Activated B cell treated with CpG ODN at 0.5 μM for 24 hours (primary cell): ENCODE results near the gene FAT3. TPM values are rescaled to one million over a fixed set of nuclear protein-coding genes. Genes with fewer than 3 reads are reported as not detected.

Experiments used
- ATAC-seq: fragments of 200-7000 bp; cut with Tn5 transposase; one replicate; pipeline ENCODE4 v1.10.0; 2021; ENCODE audit warnings: low read depth, mild to moderate bottlenecking, moderate library complexity
- CTCF ChIA-PET: fragments of 350-600 bp; sonication (Branson Sonifier 250); formaldehyde crosslinking; loops from one replicate; lab custom pipeline; 2021; ENCODE audit warnings: antibody characterized with exemption; lab: Charles Lee
- POLR2A ChIA-PET: fragments of 350-600 bp; sonication (Branson Sonifier 250); formaldehyde crosslinking; loops from one replicate; lab custom pipeline; 2021; ENCODE audit warnings: antibody characterized with exemption; lab: Charles Lee
- DNase-seq: peaks from one replicate; pipeline ENCODE4 v3.0.0; 2022
- H3K27ac Mint-ChIP-seq: one replicate; pipeline ENCODE4 v1.8.0; 2020; ENCODE audit warnings: mixed read lengths
- H3K27me3 Mint-ChIP-seq: one replicate; pipeline ENCODE4 v1.8.0; 2021; ENCODE audit warnings: mixed read lengths
- H3K36me3 Mint-ChIP-seq: one replicate; pipeline ENCODE4 v1.8.0; 2021; ENCODE audit warnings: low read depth, mixed read lengths
- H3K4me1 Mint-ChIP-seq: one replicate; pipeline ENCODE4 v1.8.0; 2021; ENCODE audit warnings: mixed read lengths
- H3K4me3 Mint-ChIP-seq: one replicate; pipeline ENCODE4 v1.8.0; 2020; ENCODE audit warnings: mild to moderate bottlenecking, mixed read lengths
- H3K9me3 Mint-ChIP-seq: one replicate; pipeline ENCODE4 v1.8.0; 2020; ENCODE audit warnings: mixed read lengths
- CTCF ChIP-seq: fragments of 200-600 bp; IDR thresholded peaks from one replicate; pipeline ENCODE4 v1.8.0; 2022; ENCODE audit warnings: antibody characterized with exemption, mild to moderate bottlenecking
- intact Hi-C: fragments of 100-400 bp; cut with micrococcal nuclease; formaldehyde crosslinking; loops from one replicate; pipeline ENCODE4 v1.15.1; 2024
- total RNA-seq: library from RNA; stranded (reverse); gene quantifications from 2 replicates; pipeline ENCODE4 v1.2.3, GENCODE V29; 2022

FAT3 gene
- total RNA-seq: not detected in 2 replicates

- intact Hi-C loops: no loop called here
- no peak within 1 kb of the TSS for H3K4me3 Mint-ChIP-seq
- H3K27ac Mint-ChIP-seq: no peak within 1 kb of the TSS
- no peaks in the 10 kb centered on the region for H3K4me1 Mint-ChIP-seq
- H3K27me3 Mint-ChIP-seq: peaks cover 47% of the 10 kb centered on the region
- ATAC-seq: no peak
- no peak for TF ChIP-seq CTCF
- ChIA-PET POLR2A (no interaction called here), CTCF (no interaction called here)
- H3K36me3 Mint-ChIP-seq: no peaks in the 10 kb centered on the region
- H3K9me3 Mint-ChIP-seq: no peaks in the 10 kb centered on the region
- no peak for DNase-seq
These were observed at the start of gene FAT3 for GRCh38 chr11:92224407-92225124. Gene FAT3 (plus strand): TSS chr11:92224818. CDS start chr11:92352113, 127,295 bp downstream.

GRCh38 chr11:92179017-92179670, 45.5 kb upstream of the FAT3 start:
- DNase-seq (no peak), ATAC-seq (no peak)
- POLR2A ChIA-PET: no interaction called here
- TF ChIP-seq CTCF: no peak
- CTCF ChIA-PET: no interaction called here
- no peaks in the 10 kb centered on the region for H3K36me3 Mint-ChIP-seq
- H3K9me3 Mint-ChIP-seq: peaks cover 6% of the 10 kb centered on the region
- no peak overlapping the region for H3K27ac Mint-ChIP-seq
- no peaks in the 10 kb centered on the region for H3K4me1 Mint-ChIP-seq
- no peak overlapping the region for H3K4me3 Mint-ChIP-seq
- intact Hi-C loops: no loop called here
- H3K27me3 Mint-ChIP-seq: no peaks in the 10 kb centered on the region

GRCh38 chr11:92180226-92180625, 44.4 kb upstream of the FAT3 start:
- Mint-ChIP-seq H3K9me3 (peaks cover 6% of the 10 kb centered on the region), H3K36me3 (no peaks in the 10 kb centered on the region), H3K4me1 (no peaks in the 10 kb centered on the region), H3K27me3 (no peaks in the 10 kb centered on the region), H3K27ac (no peak overlapping the region), H3K4me3 (no peak overlapping the region)
- TF ChIP-seq CTCF: no peak
- intact Hi-C loops: no loop called here
- no peak for DNase-seq
- POLR2A ChIA-PET: no interaction called here
- no peak for ATAC-seq
- CTCF ChIA-PET: no interaction called here

GRCh38 chr11:92180664-92181251, 43.9 kb upstream of the FAT3 start:
- no peaks in the 10 kb centered on the region for H3K27me3 Mint-ChIP-seq
- DNase-seq: no peak
- no peaks in the 10 kb centered on the region for H3K4me1 Mint-ChIP-seq
- POLR2A ChIA-PET: no interaction called here
- no peak for ATAC-seq
- intact Hi-C loops: no loop called here
- no peak overlapping the region for H3K4me3 Mint-ChIP-seq
- H3K9me3 Mint-ChIP-seq: peaks cover 6% of the 10 kb centered on the region
- H3K27ac Mint-ChIP-seq: no peak overlapping the region
- no peaks in the 10 kb centered on the region for H3K36me3 Mint-ChIP-seq
- CTCF ChIA-PET: no interaction called here
- TF ChIP-seq CTCF: no peak

GRCh38 chr11:92190535-92191206, 33.9 kb upstream of the FAT3 start:
- no peak overlapping the region for H3K27ac Mint-ChIP-seq
- peaks cover 2% of the 10 kb centered on the region for H3K9me3 Mint-ChIP-seq
- no peak overlapping the region for H3K4me3 Mint-ChIP-seq
- no peak for TF ChIP-seq CTCF
- no peaks in the 10 kb centered on the region for H3K36me3 Mint-ChIP-seq
- no peaks in the 10 kb centered on the region for H3K27me3 Mint-ChIP-seq
- ATAC-seq: no peak
- POLR2A ChIA-PET: no interaction called here
- DNase-seq: no peak
- CTCF ChIA-PET: no interaction called here
- no peaks in the 10 kb centered on the region for H3K4me1 Mint-ChIP-seq
- intact Hi-C loops: no loop called here
